Epithelial cell of esophagus (primary cell): ENCODE results near the gene ADGRF1.
A peak's percentile ranks its signal among the peaks of the same experiment; 100 is the strongest.

Source experiments
- DNase-seq: peaks from one replicate; pipeline ENCODE4 v3.0.0; 2010; ENCODE audit warnings: low read depth
- H3K4me3 ChIP-seq: 2 replicates; pipeline ENCODE4 v1.5.1; 2011; ENCODE audit warnings: mild to moderate bottlenecking, low read length, control low read depth
- TF ChIP-seq, protein P1 (sequence below): IDR thresholded peaks from 2 replicates; pipeline ENCODE4 v1.5.1; 2011; ENCODE audit warnings: low read depth, mild to moderate bottlenecking, low read length, control low read depth, inconsistent platforms; ENCODE audit not compliant: insufficient read depth; ENCODE audit errors: missing control alignments

The ADGRF1 gene

DNA sequence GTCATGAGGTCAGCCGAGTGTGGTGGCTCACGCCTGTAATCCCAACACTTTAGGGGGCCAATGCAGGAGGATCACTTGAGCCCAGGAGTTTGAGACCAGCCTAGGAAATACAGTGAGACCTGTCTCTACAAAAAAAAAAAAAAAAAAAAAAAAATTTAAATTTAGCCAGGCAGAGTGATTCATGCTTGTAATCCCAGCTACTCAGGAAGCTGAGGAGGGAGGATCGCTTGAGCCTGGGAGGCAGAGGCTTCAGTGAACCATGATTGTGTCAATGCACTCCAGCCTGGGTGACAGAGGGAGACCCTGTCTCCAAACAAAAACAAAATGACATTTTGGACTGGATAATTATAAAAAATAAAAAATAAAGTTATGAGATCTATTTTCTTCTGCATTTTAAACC, 56.2 kb downstream of the ADGRF1 start:
- no peak overlapping the region for H3K4me3 ChIP-seq
- TF ChIP-seq, protein P1, sequence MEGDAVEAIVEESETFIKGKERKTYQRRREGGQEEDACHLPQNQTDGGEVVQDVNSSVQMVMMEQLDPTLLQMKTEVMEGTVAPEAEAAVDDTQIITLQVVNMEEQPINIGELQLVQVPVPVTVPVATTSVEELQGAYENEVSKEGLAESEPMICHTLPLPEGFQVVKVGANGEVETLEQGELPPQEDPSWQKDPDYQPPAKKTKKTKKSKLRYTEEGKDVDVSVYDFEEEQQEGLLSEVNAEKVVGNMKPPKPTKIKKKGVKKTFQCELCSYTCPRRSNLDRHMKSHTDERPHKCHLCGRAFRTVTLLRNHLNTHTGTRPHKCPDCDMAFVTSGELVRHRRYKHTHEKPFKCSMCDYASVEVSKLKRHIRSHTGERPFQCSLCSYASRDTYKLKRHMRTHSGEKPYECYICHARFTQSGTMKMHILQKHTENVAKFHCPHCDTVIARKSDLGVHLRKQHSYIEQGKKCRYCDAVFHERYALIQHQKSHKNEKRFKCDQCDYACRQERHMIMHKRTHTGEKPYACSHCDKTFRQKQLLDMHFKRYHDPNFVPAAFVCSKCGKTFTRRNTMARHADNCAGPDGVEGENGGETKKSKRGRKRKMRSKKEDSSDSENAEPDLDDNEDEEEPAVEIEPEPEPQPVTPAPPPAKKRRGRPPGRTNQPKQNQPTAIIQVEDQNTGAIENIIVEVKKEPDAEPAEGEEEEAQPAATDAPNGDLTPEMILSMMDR = no peak
- DNase-seq = peak; percentile 55

DNA sequence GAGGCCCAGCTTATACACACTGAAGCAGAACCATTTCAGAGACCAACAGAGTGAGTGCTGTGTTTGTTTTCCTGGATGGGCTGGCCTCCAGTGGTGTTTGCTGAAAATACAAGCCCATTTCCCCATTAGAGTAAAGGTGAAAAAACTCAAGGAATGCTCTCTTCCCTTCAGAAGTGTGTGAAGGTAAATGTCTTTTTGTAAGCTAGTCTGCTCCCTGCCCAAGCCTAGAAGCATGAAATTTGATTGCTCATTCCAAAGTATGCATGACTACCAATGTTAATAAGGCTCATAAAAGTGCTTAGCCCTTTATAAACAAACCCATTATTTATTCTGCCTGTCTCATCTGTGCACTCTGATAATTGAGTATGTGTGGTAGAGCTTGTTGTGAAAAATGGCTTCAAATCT, 59.1 kb downstream of the ADGRF1 start:
- no peak overlapping the region for H3K4me3 ChIP-seq
- peak; percentile 65 for DNase-seq

DNA sequence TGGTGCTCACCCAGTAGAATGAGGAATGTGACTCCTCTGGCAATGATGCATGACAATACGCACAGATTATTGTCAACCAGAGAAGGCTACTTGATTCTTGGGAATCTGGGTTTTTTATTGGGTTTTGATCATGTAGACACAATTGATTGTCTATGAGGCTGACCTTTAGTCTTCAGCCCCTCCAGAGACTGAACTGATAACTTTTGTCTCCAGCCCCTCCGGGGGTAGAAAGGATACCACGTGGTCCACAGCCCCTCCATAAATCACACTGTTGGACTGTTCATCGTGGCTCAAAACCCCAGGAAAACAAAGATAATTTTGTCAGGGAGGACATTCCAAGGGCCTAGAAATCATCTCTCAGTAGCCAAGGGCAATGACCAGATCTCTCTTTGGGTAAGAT, 62.9 kb downstream of the ADGRF1 start:
- no peak for DNase-seq
- no peak overlapping the region for H3K4me3 ChIP-seq
- TF ChIP-seq, protein P1 = no peak

More for the DNA sequence above, 59.1 kb downstream of the ADGRF1 start:
- TF ChIP-seq, protein P1 = no peak

DNA sequence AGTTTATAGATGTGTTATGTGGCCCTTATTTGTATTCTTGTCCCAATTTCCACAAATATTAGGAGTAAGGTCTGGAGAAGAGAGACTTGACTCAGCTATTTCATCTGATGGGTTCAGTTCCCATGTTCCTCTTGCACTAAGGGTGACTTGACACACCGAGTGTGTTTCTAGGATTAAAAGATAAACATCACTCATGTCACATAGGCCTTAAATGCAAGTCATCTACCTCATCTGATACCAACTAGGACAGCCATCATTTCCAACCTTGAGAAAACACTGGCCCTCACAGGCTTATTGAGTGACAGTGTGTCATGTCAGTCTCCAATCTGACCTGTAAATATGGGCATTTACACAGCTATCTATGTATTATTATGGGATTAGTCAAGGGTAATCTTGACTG, 67.3 kb downstream of the ADGRF1 start:
- TF ChIP-seq, protein P1 = no peak
- no peak for DNase-seq
- H3K4me3 ChIP-seq = no peak overlapping the region

DNA sequence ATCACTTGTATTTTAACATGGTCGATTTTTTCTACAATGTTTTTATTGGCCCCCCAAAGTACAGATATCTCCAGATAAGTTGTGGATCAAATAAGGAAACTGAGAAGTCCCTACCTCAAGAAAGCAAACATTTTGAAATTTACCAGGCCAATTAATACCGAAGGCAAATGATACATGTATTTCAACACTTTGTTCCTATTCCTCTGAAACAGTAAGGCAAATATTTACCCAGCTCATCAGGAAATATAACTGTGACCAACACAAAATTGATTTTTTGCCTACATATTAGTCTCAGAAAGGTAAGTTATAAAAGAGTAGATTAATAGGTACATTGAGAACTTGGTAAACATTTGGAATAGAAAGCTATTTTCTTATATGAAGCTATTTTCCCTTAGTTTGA, 69.1 kb downstream of the ADGRF1 start:
- H3K4me3 ChIP-seq = no peak overlapping the region
- DNase-seq = no peak
- TF ChIP-seq, protein P1 = no peak

DNA sequence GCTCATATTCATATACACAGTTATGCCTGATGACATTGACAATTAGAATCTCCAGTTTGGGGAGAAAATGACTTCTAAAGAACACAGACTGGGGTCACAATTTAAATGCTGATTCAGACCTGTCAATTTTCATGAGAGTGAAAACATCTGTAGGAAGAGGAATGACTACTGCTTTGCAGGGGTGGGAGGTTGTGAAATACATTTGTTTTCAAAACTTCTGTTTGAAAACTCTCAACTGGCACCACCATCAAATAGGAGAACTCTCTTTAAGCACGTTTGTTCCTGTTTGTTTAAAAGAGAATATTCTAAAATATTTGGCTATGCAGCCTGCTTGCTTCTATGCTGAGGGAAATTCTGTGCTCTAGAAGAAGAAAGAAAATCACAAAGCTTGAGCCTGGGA, 69.6 kb downstream of the ADGRF1 start:
- DNase-seq = no peak
- TF ChIP-seq, protein P1 = no peak
- H3K4me3 ChIP-seq = no peak overlapping the region

DNA sequence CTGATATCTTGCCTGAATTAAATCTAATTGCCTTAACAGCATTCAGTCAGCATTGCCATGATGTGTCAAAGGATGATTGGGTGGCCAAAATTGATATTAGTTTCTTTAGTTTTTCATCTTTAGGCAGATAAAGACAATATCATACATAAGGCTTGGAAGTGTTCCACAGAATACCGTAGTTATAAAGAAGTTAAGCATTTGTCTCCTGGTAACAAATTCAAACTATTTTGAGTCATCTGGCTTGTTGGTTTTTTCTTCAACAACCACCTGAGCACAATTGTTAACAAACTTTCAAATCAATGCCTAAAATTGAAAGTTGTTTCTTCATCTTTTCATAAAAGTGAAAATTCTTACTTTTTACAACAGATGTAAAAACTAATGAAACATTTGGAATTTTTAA, 72.9 kb downstream of the ADGRF1 start:
- H3K4me3 ChIP-seq = no peak overlapping the region
- TF ChIP-seq, protein P1 = no peak
- peak; percentile 19 for DNase-seq
